Measurements from ENCODE around the gene ZNF341.
A peak's percentile ranks its signal among the peaks of the same experiment; 100 is the strongest.
"Not testable (repeated sequence)": the region's sequence is repeated elsewhere in the genome, so short reads cannot be mapped to it uniquely, and the experiment has no call there.

Gene ZNF341

GRCh38 chr20:33700696-33701441 lies 30.9 kb upstream of the ZNF341 start:
- intact Hi-C loops (cut with DNase I); DNase-seq: not testable (repeated sequence)

- DNase-seq = peak in 1 of 10 donors; percentile 44
- intact Hi-C loops (cut with DNase I) = no loop called here
Observed at GRCh38 chr20:33701629-33702450, 30.0 kb upstream of the ZNF341 start.

GRCh38 chr20:33702861-33703260 lies 28.9 kb upstream of the ZNF341 start:
- peak in 8 of 10 donors; percentile 52 to 94 (median 68) for DNase-seq
- intact Hi-C loops (cut with DNase I) = no loop called here

GRCh38 chr20:33703498-33704137 lies 28.2 kb upstream of the ZNF341 start:
- DNase-seq = peak in 1 of 10 donors; percentile 24
- intact Hi-C loops (cut with DNase I) = no loop called here

GRCh38 chr20:33704197-33704924 lies 27.4 kb upstream of the ZNF341 start:
- peak in 2 of 10 donors; percentile 25 to 55 for DNase-seq
- intact Hi-C loops (cut with DNase I) = no loop called here

- peak in 1 of 10 donors; percentile 52 for DNase-seq
- intact Hi-C loops (cut with DNase I) = no loop called here
Observed at GRCh38 chr20:33707668-33708067, 24.1 kb upstream of the ZNF341 start.

GRCh38 chr20:33709398-33709797 lies 22.4 kb upstream of the ZNF341 start:
- no peak for DNase-seq
- intact Hi-C loops (cut with DNase I) = no loop called here

- intact Hi-C loops (cut with DNase I) = no loop called here
- DNase-seq = peak in 1 of 10 donors; percentile 20
Observed at GRCh38 chr20:33709905-33710541, 21.8 kb upstream of the ZNF341 start.

- intact Hi-C loops (cut with DNase I) = no loop called here
- peak in 1 of 10 donors; percentile 23 for DNase-seq
Observed at GRCh38 chr20:33710681-33711445, 20.9 kb upstream of the ZNF341 start.

- intact Hi-C loops (cut with DNase I) = no loop called here
- DNase-seq = peak in 1 of 10 donors; percentile 1
Observed at GRCh38 chr20:33711446-33711738, 20.4 kb upstream of the ZNF341 start.

- DNase-seq = peak in 2 of 10 donors; percentile 30 to 56
- intact Hi-C loops (cut with DNase I) = no loop called here
Observed at GRCh38 chr20:33713865-33714367, 17.9 kb upstream of the ZNF341 start.

- DNase-seq = no peak
- intact Hi-C loops (cut with DNase I) = no loop called here
Observed at GRCh38 chr20:33716498-33716897, 15.3 kb upstream of the ZNF341 start.

GRCh38 chr20:33719277-33719988 lies 12.4 kb upstream of the ZNF341 start:
- intact Hi-C loops (cut with DNase I) = no loop called here
- peak in 1 of 10 donors; percentile 57 for DNase-seq

- intact Hi-C loops (cut with DNase I) = no loop called here
Observed at GRCh38 chr20:33719989-33720709, 11.6 kb upstream of the ZNF341 start, which contains the start of gene PXMP4. Gene PXMP4 (minus strand): TSS chr20:33720310. CDS start chr20:33720207, 103 bp downstream.

GRCh38 chr20:33721391-33722140 lies 10.2 kb upstream of the ZNF341 start:
- intact Hi-C loops (cut with DNase I) = no loop called here
- DNase-seq = no peak

More at GRCh38 chr20:33719989-33720709, 11.6 kb upstream of the ZNF341 start, which contains the start of gene PXMP4:
- peak; percentile 87 to 99 (median 94) for DNase-seq

GRCh38 chr20:33724439-33725094 lies 7.2 kb upstream of the ZNF341 start:
- intact Hi-C loops (cut with DNase I) = no loop called here
- DNase-seq = no peak
